ENCODE measurements around the gene PSG4.
"Not testable (repeated sequence)": the region's sequence is repeated elsewhere in the genome, so short reads cannot be mapped to it uniquely, and the experiment has no call there.

PSG4 gene

GRCh38 chr19:43149788-43150187 is 55.6 kb downstream of the PSG4 start:
- H3K4me2 ChIP-seq (ENCODE audit: low read length); H3K27me3 ChIP-seq (ENCODE audit: control insufficient read depth, insufficient read depth, low read length): not testable (repeated sequence)
- peaks cover 15% of the 10 kb centered on the region for H3K4me1 ChIP-seq (ENCODE audit: control insufficient read depth, insufficient read depth, low read length)

GRCh38 chr19:43148233-43148632 is 57.2 kb downstream of the PSG4 start:
- H3K9me3 ChIP-seq (replicated peaks; ENCODE audit: low read length): no peaks in the 10 kb centered on the region

More at GRCh38 chr19:43149788-43150187, 55.6 kb downstream of the PSG4 start:
- H3K4me3 ChIP-seq (ENCODE audit: low read length); H3K9me3 ChIP-seq (replicated peaks; ENCODE audit: low read length); H3K36me3 ChIP-seq (ENCODE audit: insufficient read depth, low read length); H3K9ac ChIP-seq (ENCODE audit: low read depth, low read length): not testable (repeated sequence)

More at GRCh38 chr19:43148233-43148632, 57.2 kb downstream of the PSG4 start:
- no peaks in the 10 kb centered on the region for H3K36me3 ChIP-seq (ENCODE audit: insufficient read depth, low read length)
- H3K4me1 ChIP-seq (ENCODE audit: control insufficient read depth, insufficient read depth, low read length): peaks cover 15% of the 10 kb centered on the region
- H3K9ac ChIP-seq (ENCODE audit: low read depth, low read length): no peak overlapping the region
- peak overlapping the region; percentile 55 for H3K4me2 ChIP-seq (ENCODE audit: low read length)
- H3K27me3 ChIP-seq (ENCODE audit: control insufficient read depth, insufficient read depth, low read length): no peaks in the 10 kb centered on the region
- no peak overlapping the region for H3K4me3 ChIP-seq (ENCODE audit: low read length)
